Stimulated activated CD4-positive, alpha-beta T cell treated with anti-CD3 and anti-CD28 coated beads, Interleukin-1b, Interleukin-23, amount 100 ng/mL, for 48 hours (primary cell): ENCODE results near the gene ZNF831.
A peak's percentile ranks its signal among the peaks of the same experiment; 100 is the strongest.

Source experiments
- DNase-seq: peaks from one replicate; pipeline ENCODE4 v3.0.0-alpha.2; 2020

The ZNF831 gene

DNA sequence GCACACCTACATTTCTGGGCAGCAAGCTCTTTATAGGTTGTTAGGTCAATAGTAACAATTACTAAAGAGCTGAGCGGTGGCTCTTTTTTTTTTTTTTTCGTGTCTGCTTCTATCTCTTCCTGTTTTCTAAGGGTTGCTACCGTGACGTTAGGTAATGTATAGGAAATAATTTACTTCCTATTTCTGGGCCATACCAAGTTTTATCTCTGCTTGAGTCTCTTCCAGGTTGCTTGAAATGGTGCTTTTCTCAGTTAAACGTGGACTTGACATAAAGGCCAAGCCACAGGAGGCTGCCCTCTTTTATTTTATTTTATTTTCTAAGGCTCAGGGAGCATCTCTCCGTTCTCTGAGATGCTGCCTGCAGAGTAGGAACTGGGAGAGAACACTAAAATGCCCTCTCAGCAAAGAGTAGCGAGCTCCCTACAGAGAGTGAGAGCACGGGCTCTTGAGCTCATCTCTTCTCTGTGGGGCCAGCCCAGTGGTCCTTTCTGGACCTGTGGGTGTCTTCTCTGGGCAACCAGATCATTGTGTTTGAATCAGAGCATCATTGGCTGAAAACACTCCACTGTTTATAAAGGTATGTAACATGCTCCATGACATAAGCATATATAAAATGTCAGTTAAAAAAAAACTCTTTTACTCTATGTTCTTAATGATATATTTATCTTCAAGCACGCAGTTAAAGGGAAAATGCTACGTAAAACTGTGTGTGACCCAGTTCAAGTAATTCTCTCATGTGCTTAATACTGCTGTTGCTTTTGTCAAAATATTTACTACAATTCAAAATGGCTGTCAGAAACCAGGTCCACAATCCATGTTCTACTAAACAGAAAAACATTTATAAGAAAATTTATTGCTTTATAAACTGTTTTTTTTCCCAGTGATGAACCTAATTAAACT lies at the start of gene ZNF831:
Gene ZNF831, plus strand, starts transcription at position 191 of the 900 bp plus-strand sequence. CDS start 27,199 bp downstream, outside the sequence.
- no peak for DNase-seq

DNA sequence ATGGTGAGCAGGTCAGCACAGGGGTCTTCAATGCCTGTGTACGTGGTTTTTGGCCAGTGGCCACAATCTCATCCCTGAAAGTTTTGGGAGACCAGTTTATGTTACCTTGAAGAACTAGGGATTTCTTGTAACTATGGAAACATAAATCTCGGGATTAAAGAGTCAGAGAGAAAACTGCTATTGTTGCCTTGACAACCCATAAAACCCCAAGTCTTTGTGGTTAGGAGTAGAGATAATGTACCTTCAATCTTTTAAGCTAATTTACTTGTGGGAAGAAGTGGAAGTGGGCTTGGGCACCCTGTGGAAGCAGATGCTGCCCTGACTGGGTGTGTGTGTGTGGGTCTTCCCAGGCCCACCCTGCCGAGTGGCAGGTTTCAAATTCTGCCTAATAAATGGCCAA lies 46.1 kb upstream of the ZNF831 start:
- DNase-seq: no peak

DNA sequence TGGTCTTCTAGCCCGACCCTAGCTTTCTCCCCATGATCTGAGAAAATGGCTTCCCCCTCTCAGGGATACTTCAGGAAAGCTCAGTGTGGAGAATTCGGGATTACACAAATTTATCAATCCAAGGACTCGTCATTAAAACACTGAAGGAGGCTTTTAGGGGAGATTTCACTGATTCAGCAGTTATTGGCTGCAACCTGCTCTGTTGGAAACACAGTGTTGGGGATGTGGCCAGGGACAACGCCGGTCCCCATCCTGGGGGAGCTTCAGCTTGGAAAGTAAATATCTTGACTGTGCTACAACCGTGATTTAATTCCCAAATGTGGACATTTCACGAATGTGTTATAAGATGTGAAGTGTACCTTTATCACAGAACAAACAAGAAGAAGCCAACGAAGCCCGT lies 44.8 kb upstream of the ZNF831 start:
- no peak for DNase-seq

DNA sequence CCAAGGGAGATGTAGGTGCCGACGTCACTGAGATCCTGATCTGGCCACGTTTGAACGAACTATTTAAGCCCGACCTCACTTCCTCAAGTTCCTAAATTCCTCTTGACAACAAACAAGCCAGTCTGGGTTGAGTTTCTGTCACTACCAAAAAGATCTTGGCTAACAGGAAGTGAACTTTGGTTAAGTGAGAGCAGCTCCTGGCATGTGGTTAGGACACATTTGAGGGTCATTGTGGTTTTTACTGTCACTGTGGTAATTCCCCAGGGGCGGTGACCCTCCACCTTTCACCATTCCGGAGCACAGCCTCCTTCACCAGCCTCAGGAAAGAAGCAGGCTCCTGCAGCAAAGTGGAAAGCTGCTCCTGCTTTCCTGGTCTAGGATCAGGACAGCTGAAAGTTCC lies 43.1 kb upstream of the ZNF831 start:
- peak; percentile 36 for DNase-seq

DNA sequence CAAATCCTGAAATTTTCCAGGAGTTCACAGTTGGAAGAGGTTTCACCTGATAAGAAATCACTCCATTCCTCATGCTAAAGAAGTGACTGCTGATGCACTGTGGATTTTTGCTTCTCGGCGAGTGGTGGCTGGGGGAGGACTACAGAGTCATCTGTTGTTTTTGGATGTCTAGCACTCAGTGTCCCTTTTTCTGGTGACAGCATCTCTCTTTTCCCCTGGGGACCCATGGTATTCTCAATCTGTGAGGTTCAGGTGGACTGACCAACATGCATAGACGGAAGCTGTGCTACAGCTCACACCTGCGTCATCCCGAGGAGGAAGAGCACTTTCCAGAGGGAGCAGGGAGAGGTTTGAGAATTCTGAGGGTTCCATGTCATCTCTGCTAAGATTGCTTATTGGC lies 42.7 kb upstream of the ZNF831 start:
- no peak for DNase-seq

DNA sequence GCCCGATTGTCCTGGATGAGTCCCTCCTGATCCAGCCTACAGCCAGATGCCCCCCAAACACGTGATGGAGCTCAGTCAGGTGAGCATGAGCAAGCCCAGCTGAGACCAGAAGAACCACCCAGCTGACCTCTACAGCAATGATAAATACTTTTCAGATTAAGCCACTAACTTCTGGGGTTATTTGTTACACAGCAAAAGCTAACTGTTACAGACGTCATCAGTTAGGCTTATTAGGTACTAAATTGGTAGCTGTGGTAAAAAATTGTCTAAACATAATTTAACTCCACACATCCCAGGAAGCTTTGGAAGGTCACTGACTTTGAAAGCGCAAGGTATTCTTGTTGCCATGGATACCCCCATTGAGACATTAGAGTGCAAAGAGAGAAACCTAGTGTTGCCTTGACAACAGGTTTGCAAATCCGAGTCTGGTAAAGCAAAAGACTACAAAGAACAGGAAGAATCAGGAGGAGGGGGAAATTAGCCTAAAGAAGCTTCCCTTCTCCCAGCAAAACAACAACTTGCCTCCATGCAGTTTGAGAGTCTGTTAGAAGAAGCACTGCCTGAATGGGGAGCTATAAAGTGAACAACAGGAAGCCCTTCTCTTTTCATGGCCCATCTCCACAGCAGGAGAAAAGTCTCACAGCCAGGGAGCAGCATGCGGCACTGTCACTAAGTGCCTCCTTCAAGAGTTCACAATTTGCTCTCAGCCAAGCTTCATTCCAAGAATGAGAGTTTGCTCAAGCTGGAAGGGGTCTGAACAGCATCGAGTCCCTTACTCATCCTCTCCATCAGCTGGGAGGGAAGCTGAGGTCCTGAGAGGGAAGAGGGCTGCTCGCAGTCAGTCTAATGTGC lies 41.7 kb upstream of the ZNF831 start:
- DNase-seq: peak; percentile 26

DNA sequence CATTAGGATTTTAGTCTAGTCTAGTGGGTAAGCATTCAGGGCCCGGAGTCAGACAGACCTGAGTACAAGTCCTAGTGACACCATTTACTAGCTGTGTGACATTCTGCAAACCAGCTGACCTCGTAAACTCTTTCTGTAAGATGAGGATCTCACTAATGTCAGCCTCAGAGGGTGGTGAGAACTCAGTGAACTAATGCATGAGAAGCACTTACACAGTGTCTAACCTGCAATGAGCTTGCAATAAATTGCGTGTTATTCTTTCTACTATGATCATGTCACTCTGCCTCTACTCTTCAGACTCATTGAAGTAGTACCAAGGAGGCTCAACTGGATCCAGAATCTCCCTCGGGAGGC lies 41.1 kb upstream of the ZNF831 start:
- DNase-seq: no peak

DNA sequence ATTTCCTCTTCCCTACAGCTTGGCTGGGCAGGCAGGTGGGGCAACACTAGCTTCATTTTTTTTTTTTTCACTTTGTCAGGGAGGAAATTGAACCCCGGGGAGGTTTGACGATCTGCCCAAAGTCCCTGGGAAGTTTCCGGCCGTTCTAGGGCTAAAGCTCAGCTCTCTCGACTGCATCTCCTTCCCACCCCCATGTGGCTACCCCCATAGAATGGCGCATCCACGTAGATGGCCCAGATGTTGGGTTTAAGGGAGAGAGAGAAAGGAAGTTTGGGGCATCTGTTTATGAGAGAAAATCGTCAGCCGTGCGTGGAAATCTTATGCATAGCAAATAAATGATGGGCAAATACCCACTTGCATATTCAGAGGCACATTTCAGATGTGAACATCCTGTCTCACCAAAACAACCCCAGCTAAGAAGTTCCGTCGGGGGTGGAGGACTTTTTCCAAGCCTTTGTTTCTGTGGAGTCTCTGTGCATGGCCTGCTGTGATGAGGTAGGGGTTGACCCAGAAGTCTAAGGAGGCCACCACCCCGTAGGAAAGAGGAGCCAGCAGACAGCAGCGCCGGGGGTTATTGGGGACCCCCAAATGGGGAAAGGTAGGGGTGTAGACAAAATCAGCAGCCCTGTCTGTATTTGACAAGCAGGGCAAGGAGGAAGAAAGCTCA lies 40.5 kb upstream of the ZNF831 start:
- DNase-seq: peak; percentile 32

DNA sequence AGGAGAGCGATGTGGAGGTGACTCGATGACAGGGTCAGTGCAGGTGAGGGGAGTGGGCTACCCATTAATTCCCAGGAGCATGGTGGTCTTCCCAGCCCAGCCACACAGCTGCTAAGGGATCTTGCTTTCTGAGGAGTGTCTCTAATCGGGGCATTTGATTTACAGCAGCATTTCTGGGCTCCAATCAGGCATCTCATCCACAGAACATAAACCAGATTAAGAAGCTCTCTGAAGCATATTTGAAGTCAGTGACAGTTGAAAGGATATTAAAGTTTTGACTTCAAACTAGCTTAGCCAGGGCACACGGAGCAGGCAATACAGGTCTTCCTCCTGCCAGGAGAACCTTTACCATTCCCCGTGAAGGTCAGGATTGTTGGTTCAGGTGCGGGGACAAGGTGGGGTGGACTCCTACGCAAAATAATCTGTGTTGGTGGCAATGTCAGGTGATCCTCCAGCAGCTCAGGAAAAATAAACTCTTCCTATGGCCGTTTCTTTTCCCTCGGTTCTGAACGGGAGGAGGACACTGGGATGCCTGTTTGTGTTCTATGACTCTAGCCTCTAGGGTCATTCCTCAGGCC lies 39.9 kb upstream of the ZNF831 start:
- no peak for DNase-seq

DNA sequence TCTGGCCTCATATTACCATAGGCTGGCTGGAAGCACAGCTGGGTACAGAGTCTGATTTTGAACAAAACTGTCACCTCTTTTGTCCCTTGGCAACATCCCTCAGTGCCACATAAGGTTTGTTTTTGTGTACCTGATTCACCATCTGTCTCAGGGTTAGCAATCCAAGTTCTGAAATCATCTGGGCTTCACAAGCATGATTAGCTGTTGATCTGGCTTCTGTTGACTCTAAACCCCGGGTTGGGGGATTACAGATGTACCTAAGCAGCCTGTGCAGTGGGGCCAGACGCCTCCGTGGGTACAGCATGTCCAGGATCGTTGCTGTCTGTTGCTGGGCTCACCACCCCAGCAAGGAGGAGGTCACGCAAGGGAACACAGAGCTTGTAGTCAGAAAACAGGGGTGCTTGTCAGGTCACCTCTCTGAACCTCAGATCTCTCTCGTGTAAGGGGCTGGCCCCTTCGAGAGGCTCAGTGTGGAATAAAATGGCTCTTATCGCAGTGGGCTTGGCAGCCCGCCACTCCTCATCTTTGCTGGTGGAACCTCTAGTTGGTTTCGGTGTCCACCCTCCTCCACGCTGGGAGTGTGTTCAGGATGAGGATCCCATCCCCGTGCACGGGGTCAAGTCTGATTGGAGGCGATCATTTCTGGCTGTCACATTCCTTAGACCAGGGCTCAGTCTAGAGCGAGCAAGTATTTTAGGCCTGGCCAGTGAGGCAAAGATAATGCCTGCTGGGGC lies 39.2 kb upstream of the ZNF831 start:
- DNase-seq: no peak

DNA sequence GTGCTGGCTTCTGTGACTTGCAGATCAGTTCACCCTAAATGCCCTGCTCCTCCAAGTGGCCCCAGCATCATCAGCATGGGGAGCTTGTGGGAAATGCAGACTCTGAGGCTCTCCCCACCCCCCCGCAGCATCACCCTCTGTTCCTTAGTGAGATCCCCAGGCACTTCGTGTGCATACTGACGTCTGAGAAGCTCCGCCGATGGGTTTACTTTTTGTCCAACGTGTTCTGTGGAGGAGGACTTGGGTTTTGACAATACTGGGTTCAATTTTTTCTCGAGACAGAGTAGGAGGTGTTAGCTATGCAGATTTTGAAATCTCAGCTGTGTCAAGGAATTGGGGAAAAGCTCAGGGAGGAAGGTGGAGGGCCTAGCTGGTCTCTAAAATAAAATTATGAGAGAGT lies 38.3 kb upstream of the ZNF831 start:
- no peak for DNase-seq

DNA sequence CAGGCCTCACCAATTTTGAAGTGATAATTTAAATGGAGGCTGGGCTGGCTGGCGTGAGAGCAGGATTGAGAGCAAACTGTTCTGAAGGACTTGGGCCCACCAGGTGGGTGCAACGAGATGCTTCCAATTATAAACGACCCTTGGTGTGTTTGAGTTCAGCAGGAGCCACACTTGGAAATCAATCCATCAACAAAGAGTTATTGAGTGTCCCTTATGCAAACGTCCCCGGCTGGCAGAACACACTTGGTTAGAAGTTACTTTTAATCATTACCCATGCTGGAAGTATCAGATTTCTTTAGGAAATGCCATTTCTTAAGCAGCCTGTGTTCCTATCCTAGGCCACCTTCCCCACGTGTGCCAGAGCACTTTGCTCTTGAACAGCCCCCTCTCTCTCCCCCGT lies 37.8 kb upstream of the ZNF831 start:
- DNase-seq: no peak

DNA sequence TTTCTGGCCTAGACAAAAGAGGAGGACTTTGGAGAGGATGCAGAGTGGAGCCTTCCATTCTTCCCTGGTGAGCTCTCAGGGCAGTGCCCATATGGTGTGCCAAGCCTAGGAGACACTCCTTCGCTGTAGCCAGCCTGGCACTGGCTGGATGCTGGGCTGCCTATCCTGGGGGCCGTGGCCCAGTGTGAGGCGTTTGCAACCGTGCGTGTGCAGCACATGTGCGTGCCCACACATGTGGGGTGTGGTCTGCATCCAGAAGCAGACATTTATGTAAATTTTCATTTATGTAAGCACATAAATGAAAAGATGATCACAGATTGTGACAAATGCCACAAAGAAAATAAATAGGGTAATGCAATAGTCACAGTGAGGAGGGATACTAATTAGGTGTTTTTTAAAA lies 35.8 kb upstream of the ZNF831 start:
- DNase-seq: no peak

DNA sequence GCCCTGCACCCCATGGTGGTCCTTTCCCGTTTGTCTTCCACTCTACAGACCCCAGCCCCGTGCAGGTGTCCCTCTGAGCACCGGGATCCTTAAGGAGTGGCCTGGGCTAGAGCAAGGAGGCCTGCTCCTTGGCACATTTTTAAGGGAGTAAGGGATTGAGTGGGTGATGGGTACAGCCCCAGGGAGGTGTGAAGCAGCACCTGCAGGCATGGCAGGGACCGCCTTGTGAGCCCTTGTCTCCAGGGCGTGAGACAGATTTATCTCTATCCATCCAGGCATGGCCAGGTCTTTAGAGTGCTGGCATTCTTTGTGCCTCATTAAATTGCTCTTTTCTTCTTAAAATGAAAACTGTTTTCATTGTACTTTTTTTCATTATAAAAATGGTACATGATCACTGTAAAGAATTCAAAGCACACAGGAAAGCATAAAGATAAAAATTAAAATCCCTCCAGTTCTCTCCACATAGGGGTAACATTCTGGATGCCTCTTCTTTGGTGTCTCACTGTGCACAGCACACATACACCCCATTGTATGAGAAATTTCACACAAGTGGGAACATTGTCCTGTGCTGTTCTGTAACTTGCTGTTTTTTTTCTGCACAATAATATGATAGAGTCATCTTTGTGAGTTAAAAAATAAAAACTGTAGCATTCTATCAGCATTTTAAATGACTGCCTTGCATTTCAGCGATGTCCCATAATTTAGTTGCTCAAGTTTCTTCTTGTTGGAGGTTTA lies 31.9 kb upstream of the ZNF831 start:
- DNase-seq: no peak

DNA sequence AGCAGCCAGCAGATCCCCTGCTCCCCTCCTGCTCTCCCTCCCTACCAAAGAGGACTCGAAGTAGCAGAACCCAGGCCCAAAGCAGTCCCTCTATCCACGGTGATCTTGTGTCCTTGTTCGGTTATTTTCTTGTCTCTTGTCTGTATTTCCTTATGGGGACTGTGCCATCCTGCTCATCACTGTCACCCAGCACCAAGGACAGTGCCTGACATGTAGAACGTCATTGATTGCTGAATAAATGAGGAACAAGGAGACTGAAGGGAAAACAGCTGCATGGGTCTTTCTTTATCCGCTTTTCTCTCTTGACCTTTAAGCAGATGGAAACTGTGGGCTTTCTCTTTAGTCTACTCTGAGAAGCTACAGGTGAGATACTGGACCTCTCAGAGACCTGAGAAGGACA lies 29.4 kb upstream of the ZNF831 start:
- no peak for DNase-seq

DNA sequence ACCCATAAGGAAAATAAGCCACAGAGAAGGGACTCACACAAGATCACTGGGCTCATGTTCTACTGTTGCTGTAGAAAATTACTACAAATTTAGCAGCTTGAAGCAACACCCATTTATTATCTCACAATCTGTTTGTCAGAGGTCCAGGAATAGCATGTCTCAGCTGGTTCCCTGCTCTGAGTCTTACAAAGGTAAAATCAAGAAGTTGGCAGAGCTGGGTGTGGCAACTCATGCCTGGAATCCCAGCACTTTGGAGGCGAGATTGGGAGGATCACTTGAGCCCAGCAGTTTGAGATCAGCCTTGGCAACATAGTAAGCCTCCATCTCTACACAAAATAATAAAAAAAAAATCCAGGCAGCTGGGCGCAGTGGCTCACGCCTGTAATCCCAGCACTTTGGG lies 28.5 kb upstream of the ZNF831 start:
- DNase-seq: no peak

DNA sequence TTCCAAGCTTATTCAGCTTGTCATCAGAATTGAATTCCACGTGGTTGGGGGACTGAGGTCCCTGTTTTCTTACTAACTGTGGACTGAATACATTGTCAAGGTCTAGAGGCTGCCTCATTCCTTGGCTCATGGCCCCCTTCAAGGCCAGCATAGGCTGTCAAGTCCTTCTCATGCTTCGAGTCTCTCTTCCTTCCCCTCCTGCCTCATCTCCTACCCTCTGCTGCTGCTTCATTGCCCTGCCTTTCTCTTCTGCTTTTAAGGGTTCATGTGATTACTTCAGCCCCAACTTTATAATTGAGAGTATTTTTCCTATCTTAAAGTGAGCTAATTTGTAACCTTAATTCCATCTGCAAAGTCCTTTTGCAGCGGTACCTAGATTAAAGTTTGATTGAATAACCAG lies 27.6 kb upstream of the ZNF831 start:
- DNase-seq: no peak

DNA sequence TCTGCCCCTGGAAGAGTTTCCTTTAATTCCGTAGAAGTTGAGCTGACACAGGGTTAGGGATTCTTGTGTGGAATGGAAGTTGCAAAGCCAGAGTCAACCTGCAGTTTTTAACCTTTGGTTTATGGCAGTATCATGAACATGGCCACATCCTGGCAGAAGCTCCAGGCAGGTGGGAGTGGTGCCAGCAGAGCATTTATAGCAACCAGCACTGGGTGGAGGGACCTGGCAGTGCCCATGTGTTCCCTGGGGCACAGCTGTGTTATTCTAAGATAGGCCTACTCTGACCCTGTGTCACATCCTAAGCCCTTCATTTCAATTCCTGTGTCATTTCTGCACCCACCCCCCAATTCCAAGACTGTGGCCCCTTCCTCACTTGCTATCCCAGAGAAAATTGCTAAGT lies 26.1 kb upstream of the ZNF831 start:
- DNase-seq: no peak

DNA sequence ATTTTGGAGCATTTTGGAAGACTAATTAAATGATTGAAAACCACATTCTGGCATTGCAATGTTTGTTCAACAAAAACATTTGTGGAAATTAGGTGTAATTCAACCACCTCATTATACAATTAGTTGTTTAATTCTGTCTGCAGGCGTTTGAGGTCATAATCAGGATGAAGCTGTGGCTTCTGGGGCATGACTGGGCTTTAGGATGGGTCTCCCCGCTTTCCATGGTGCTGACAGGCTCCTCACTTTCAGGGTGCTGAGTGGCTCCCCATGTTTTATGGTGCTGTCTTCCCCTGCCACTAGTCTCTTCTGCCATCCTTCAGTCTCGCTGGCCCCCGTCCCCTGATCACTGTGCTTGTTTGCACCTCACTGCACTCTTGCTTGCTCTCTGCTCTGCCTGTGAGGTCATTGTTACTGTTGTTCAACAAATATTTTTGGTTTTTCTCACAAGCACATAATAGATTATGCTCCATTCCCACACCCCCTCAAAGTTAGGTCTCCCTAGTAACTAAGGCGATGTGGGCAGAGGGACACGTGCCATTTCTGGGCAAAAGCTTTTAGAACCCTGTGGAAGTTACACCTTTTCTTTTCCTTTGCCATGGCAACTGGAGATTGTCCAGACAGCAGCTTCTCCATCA lies 25.4 kb upstream of the ZNF831 start:
- DNase-seq: no peak

DNA sequence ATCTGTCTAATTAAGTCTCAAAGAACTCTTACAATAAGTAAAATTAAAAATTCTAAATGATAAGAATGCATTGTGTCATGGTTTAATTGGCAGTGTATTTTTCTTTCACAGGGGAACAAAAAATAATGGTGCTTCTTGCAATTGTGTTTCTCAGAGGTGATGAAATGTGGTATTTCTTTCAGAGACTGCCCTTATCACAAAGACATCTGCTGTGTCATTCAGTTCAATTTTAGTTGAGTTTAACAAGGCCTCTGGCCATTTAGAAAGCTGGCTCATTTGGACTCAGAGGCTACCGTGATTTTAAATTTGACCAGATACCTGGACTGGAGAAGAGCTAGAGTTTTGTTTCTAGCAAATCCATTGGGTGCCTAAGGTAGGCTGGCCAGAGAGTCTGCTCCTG lies 23.6 kb upstream of the ZNF831 start:
- no peak for DNase-seq
